Stimulated activated CD8-positive, alpha-beta memory T cell treated with anti-CD3 and anti-CD28 coated beads, Interleukin-15, amount 100 ng/mL, for 1 hour (primary cell): ENCODE data around the gene KLF17.

ENCODE experiments used
- DNase-seq: peaks from one replicate; pipeline ENCODE4 v3.0.0-alpha.2; 2020; ENCODE audit warnings: low read depth

The KLF17 gene, protein sequence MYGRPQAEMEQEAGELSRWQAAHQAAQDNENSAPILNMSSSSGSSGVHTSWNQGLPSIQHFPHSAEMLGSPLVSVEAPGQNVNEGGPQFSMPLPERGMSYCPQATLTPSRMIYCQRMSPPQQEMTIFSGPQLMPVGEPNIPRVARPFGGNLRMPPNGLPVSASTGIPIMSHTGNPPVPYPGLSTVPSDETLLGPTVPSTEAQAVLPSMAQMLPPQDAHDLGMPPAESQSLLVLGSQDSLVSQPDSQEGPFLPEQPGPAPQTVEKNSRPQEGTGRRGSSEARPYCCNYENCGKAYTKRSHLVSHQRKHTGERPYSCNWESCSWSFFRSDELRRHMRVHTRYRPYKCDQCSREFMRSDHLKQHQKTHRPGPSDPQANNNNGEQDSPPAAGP

DNA sequence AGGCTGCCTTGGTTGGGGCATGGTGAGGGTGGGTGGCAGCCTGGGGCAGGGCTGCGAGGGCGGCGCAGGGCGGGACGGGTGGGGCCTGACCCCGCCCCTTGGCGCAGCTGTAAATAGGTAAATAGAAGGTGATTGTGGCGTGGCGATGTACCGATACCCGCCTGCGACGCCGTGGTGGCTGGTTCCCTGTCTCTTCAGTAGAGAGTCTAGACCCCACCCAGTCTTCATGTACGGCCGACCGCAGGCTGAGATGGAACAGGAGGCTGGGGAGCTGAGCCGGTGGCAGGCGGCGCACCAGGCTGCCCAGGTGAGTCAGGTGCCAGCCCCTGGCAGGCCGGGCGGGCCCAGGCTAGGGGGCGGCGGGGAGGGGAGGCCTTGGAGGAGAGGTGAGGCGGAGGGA, at the start of gene KLF17:
TSS of gene KLF17 (plus strand) at position 140 of the 400 bp plus-strand sequence. CDS start at position 227, 87 bp downstream.
- no peak for DNase-seq

- no peak for DNase-seq
These were observed 47.2 kb upstream of the KLF17 start for GRCh38 chr1:44071461-44071860.

GRCh38 chr1:44072204-44072603, 46.4 kb upstream of the KLF17 start:
- DNase-seq: no peak

DNA sequence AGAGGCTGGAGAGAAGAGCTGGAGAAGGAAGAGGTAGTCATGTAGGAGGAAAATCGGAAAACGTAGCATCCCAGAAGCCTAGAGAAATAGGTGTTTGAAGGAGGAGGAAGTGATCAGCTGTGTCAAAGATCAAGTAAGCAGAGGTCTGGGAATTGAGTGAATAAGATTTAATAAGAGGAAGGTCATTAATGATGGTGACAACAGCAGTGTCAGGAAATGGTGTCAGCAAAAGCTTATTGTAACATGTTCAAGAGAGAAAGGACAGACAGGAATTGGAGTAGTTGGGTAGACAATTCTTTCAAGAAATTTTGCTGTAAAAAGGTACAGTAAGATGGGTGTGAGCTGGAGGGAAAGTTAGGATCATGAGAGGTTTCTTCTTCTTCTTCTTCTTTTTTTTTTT, 45.8 kb upstream of the KLF17 start:
- DNase-seq: no peak

- DNase-seq: no peak
These were observed 45.1 kb upstream of the KLF17 start for GRCh38 chr1:44073528-44073927.

- no peak for DNase-seq
These were observed 44.2 kb upstream of the KLF17 start for GRCh38 chr1:44074415-44074814.

DNA sequence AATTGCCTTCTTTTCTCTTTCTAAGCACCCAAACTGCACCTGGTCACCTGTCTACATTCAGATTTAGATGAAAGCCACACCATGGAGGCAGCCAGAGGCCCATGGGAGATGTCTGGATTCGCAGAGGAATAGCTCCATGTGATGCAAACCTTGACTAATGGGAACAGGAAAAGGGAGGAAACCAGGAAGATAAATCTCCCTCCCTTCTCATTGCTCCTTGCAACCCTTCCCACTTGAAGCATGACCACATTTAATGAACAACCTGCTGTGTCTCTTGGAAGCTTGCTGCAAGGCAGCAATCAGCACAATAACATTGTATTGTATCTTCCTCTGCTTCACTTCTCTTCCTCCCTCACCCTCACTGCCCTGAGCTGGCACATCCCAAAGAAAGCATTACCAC, 42.6 kb upstream of the KLF17 start:
- no peak for DNase-seq

GRCh38 chr1:44077421-44077820, 41.2 kb upstream of the KLF17 start:
- no peak for DNase-seq

- DNase-seq: no peak
These were observed 40.5 kb upstream of the KLF17 start for GRCh38 chr1:44078104-44078503.

DNA sequence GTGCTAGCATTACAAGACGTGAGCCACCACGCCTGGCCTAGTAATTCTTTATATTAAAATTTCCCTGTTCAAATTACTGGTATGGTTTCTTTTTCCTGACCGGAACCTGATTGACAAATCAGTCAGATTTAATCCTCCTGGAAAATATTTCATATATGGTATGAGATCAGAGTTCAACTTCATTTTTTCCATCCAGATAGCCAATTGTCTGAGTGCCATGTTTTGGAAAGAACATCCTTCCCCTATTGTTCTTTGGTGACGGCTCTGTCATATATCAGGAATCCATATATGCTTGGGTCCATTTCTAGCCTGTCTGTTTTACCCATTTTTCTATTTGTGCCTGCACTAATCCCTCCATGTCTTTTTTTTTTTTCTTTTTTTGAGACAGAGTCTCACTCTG, 39.1 kb upstream of the KLF17 start:
- DNase-seq: no peak

GRCh38 chr1:44084998-44085675, 33.5 kb upstream of the KLF17 start:
- no peak for DNase-seq

- no peak for DNase-seq
These were observed 31.7 kb upstream of the KLF17 start for GRCh38 chr1:44086692-44087474.

DNA sequence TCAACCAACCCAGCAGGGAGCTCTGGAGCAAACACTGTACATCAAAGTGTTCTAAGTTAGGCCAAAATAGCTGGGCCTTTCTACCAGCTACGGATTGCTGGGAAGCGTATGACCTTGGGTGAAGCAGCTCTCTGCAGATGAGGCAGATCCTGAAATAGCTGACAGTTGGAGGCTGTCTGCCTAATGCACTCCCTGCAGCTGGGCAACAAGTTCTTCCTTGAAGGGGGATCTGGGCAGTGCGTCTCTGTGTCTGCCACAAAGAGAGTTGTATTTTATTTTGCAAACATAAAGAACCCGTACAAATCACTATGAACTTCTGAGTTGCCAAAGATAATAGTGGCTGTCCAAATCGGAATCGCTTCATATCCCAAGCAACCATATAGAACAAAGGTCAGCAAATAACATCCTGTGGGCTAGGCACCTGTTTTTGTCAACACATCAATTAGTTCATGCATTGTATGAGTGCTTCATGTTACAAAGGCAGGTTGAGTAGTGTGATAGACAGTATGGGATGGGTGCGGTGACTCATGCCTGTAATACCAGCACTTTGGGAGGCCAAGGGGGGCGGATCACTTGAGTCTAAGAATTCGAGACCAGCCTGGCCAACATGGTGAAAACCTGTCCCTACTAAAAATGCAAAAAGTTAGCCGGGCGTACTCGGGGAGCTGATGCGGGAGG, 29.1 kb upstream of the KLF17 start:
- DNase-seq: no peak

DNA sequence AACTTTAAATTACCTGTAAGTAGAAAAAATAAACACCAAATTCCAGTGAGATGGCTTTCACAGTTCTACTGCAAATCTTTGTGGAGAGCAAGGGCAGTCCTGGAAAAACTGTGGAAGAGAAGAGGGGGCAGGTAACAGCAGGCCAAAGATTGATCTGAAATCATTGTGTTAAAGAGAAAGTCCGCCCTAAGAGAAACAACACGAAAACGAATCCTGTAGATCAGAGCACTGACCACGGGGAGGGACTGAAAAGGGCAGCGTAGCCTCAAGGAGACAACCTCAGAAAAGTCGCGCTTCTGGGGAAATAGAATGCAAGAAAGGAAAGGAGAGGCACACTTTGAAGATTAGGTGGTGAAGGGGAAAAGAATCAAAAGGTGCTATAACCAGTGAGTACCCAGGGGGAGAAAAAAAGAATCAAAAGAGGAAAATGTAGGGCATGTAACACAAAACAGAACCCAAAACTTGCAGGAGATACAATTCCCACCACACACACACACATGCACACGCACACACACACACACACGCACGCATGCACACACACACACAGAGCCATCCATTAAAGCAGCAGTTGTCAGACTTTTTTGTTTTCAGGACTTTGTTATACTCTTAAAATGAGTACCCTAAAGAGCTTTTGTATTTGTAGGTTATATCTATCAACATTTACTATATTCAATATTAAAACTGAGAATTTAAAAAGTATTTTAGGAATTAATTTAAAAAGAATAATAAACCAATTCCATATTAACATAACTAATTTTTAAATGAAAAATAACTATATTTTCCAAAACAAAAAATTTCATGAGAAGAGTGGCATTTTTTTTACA, 28.0 kb upstream of the KLF17 start:
- no peak for DNase-seq

DNA sequence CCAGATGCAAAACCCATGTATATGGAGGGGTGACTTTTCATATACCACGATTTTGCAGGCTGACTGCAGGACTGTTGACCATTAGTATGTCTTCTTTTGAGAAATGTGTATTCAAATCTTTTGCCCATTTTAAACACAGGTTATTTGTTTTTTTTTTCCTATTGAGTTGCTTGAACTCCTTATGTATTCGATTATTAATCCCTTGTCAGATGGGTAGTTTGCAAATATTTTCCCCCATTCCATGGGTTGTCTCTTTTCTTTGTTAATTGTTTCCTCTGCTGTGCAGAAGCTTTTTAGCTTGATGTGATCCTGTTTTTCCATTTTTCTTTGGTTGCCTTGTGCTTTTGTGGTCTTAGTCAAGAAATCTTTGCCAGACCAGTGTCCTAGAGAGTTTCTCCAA, 24.6 kb upstream of the KLF17 start:
- DNase-seq: no peak

DNA sequence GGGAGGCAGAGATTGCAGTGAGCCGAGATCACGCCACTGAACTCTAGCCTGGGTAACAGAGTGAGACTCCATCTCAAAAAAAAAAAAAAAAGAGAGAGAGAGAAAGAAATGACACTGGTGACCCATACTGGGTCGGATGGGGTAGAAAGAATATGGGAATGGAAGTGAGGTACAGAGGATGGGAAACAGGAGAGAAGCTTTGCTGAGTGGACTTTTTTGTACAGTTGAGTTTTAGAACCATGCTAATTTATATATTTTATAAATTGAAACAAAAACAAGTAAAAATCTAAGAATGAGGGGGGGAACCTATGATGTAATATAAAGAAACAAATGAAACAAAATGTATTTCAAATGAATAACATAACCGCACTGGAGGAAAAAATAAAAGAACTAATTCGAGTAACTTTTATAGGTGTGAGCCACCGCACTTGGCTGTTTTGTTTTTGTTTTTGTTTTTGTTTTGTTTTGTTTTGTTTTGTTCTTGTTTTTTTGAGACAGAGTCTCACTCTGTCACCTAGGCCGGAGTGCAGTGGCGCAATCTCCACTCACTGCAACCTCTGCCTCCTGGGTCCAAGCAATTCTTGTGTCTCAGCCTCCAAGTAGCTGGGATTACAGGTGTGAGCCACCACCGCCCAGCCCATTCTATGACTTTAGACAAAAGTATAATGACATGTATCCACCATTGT, 18.3 kb upstream of the KLF17 start:
- no peak for DNase-seq

DNA sequence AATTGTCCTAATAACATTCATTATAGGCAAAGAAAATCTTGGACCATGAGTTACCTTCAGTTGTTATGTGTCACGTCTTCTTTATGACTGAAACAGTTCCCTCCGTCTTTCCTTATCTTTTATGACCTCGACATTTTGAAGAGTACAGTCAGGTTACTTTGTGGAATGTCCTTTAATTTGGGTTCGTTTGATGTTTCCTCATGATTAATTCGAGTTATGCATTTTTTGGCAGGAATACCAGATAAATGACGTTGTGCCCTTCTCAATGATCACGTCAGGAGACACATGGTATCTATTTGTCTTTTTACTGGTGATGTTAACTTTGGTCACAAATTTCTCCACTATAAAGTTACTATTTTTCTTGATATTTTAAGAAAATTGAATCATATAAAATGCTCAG, 17.3 kb upstream of the KLF17 start:
- no peak for DNase-seq

DNA sequence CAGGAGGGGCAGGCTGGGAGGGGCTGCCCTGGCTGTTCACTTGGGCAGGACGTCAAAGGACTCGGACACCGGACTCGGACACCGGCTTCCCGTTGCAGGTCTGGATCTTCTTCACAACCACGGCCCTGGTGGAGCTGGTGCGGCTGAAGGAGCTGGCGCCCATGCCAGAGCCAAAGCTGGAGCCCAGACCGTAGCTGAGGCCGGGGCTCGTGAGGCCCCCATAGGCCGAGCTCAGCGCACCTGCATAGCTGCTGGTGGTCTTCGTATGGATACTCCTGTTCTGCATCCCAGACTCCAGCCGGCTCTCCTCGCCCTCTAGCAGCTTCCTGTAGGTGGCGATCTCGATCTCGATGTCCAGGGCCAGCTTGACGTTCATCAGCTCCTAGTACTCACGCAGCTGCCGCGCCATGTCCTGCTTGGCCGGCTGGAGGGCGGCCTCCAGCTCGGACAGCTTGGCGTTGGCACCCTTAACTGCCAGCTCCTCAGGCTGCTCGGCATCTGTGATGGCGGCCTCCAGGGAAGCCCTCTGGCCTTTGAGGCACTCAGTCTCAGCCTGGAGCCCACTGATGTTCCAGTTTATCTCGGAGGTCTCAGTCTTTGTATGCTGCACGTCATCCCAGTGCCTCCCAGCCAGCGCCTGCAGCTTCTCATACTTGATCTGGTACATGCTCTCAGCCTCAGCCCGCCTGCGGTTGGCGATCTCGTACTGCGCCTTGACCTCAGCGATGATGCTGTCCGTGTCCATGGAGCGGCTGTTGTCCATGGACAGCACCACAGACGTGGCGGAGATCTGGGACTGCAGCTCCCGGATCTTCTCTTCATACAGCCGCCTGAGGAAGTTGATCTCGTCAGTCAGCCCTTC, 15.1 kb upstream of the KLF17 start:
- no peak for DNase-seq

GRCh38 chr1:44105810-44106209, 12.8 kb upstream of the KLF17 start:
- DNase-seq: no peak

- DNase-seq: no peak
These were observed 10.4 kb upstream of the KLF17 start for GRCh38 chr1:44108241-44108640.
